ENCODE measurements around the gene ST3GAL3. TPM values are rescaled to one million over a fixed set of nuclear protein-coding genes. Genes with fewer than 3 reads are reported as not detected.
A peak's percentile ranks its signal among the peaks of the same experiment; 100 is the strongest.

ST3GAL3 gene
- polyA plus RNA-seq, 1 of the 3 experiments (the other 2 are of a cell fraction), result 20.6 TPM

DNA sequence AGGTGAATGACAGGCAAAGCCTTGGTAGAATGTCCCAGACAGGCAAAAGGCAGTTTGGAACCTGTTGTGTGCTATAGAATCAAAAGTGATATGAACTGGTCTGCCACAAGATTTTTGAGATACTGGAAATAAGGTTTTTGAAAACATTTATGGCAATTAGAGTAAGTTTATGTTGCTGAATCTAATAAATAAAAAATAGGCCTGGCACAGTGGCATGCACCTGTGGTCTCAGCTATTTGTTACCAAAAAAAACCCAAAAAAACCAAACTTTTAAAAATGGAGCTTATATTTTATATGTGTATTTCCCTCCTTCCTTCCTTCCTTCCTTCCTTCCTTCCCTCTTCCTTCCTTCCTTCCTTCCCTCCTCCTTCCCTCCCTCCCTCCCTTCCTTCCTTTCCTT is 149.8 kb downstream of the ST3GAL3 start:
- no peak overlapping the region for H2AFZ ChIP-seq (ENCODE audit: low read depth)
- no peak overlapping the region for H3K9ac ChIP-seq
- H3K79me2 ChIP-seq (ENCODE audit: insufficient read depth), result no peaks in the 10 kb centered on the region
- peaks cover 0 to 7% of the 10 kb centered on the region in 2 experiments for H3K36me3 ChIP-seq (replicated peaks in 1 of 2; ENCODE audit: control insufficient read depth in 1 of 2, insufficient read depth in 2 of 2, low read length in 1 of 2)
- peaks cover 17% of the 10 kb centered on the region for H3F3A ChIP-seq (replicated peaks; ENCODE audit: insufficient read depth)
- H3K9me2 ChIP-seq, result no peaks in the 10 kb centered on the region
- TF ChIP-seq GATA2 (CRISPR knock-in tag; IDR thresholded peaks at IDR 0.05), result no peak
- no peak for TF ChIP-seq GABPA (IDR thresholded peaks at IDR 0.05; ENCODE audit: low read depth)
- TF ChIP-seq, protein P1, sequence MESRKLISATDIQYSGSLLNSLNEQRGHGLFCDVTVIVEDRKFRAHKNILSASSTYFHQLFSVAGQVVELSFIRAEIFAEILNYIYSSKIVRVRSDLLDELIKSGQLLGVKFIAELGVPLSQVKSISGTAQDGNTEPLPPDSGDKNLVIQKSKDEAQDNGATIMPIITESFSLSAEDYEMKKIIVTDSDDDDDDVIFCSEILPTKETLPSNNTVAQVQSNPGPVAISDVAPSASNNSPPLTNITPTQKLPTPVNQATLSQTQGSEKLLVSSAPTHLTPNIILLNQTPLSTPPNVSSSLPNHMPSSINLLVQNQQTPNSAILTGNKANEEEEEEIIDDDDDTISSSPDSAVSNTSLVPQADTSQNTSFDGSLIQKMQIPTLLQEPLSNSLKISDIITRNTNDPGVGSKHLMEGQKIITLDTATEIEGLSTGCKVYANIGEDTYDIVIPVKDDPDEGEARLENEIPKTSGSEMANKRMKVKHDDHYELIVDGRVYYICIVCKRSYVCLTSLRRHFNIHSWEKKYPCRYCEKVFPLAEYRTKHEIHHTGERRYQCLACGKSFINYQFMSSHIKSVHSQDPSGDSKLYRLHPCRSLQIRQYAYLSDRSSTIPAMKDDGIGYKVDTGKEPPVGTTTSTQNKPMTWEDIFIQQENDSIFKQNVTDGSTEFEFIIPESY (IDR thresholded peaks at IDR 0.05; ENCODE audit: borderline replicate concordance, low read depth), result no peak
- TF ChIP-seq MXI1 (IDR thresholded peaks at IDR 0.05; ENCODE audit: low read depth, low read length), result no peak
- TF ChIP-seq, protein P2, sequence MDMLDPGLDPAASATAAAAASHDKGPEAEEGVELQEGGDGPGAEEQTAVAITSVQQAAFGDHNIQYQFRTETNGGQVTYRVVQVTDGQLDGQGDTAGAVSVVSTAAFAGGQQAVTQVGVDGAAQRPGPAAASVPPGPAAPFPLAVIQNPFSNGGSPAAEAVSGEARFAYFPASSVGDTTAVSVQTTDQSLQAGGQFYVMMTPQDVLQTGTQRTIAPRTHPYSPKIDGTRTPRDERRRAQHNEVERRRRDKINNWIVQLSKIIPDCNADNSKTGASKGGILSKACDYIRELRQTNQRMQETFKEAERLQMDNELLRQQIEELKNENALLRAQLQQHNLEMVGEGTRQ (IDR thresholded peaks at IDR 0.05; ENCODE audit: borderline replicate concordance, low read depth, low read length), result no peak
- TF ChIP-seq, protein P3, sequence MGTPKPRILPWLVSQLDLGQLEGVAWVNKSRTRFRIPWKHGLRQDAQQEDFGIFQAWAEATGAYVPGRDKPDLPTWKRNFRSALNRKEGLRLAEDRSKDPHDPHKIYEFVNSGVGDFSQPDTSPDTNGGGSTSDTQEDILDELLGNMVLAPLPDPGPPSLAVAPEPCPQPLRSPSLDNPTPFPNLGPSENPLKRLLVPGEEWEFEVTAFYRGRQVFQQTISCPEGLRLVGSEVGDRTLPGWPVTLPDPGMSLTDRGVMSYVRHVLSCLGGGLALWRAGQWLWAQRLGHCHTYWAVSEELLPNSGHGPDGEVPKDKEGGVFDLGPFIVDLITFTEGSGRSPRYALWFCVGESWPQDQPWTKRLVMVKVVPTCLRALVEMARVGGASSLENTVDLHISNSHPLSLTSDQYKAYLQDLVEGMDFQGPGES (IDR thresholded peaks at IDR 0.05; ENCODE audit: low read depth, low read length), result no peak
- TF ChIP-seq CHD2 (IDR thresholded peaks at IDR 0.05; ENCODE audit: low read length, partially characterized antibody), result no peak
- TF ChIP-seq TAF1 (IDR thresholded peaks at IDR 0.05; ENCODE audit: borderline replicate concordance, low read depth, low read length), result no peak
- TF ChIP-seq RAD21 (IDR thresholded peaks at IDR 0.05; ENCODE audit: low read length), result no peak
- ChIA-PET POLR2A (no interaction called here), CTCF (interaction anchor here (2.5 to 2.6 kb wide), 2 partner anchors 78 to 94 kb away, joined by 13 read pairs; no protein-coding TSS in a partner anchor)
- no peak for DNase-seq
- H3K27ac ChIP-seq (ENCODE audit: low read depth in 2 of 2, low read length in 1 of 2), result no peak overlapping the region
- H3K4me3 ChIP-seq (ENCODE audit: low read depth in 2 of 2, low read length in 1 of 2), result no peak overlapping the region
- H3K9me3 ChIP-seq, result no peaks in the 10 kb centered on the region
- H4K20me1 ChIP-seq (ENCODE audit: insufficient read depth), result peaks cover 55% of the 10 kb centered on the region
- no peaks in the 10 kb centered on the region for H3K27me3 ChIP-seq (ENCODE audit: insufficient read depth)
- no peak overlapping the region for H3K4me2 ChIP-seq
- peaks cover 45 to 47% of the 10 kb centered on the region in 2 experiments for H3K4me1 ChIP-seq (ENCODE audit: control insufficient read depth in 1 of 2, insufficient read depth in 2 of 2, low read depth in 1 of 2, low read length in 1 of 2)

DNA sequence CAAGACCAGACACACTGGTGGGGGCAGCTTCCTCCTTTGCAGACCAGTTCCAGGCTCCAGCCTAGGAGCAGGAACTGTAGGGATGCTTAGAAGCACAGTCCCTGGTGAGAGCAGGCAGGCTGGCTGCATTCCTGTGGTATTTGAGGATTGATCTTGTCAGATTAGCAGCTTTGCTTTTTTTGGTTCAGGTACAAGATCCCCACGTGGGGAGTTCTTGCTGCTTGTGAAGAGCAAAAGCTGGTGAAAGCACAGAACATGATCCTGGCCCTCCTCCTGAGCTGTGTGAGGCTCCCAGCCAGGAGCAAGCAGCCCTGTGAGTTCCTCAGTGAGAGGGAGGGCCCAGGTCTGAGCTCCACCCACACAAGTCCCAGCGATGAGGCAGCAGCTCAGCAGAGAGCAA is 151.0 kb downstream of the ST3GAL3 start:
- Histone ChIP-seq H3K27ac (ENCODE audit: low read depth in 2 of 2, low read length in 1 of 2) (peak overlapping the region; percentile 58 to 70), H3K4me2 (peak overlapping the region; percentile 53; the same call in 1 of the 2 replicates), H3K4me1 (ENCODE audit: control insufficient read depth in 1 of 2, insufficient read depth in 2 of 2, low read depth in 1 of 2, low read length in 1 of 2) (peaks cover 35 to 36% of the 10 kb centered on the region in 2 experiments), H3K9me2 (no peaks in the 10 kb centered on the region), H4K20me1 (ENCODE audit: insufficient read depth) (peaks cover 53% of the 10 kb centered on the region), H2AFZ (ENCODE audit: low read depth) (no peak overlapping the region), H3K79me2 (ENCODE audit: insufficient read depth) (no peaks in the 10 kb centered on the region), H3K4me3 (ENCODE audit: low read depth in 2 of 2, low read length in 1 of 2) (no peak overlapping the region), H3K27me3 (ENCODE audit: insufficient read depth) (no peaks in the 10 kb centered on the region), H3K9me3 (no peaks in the 10 kb centered on the region), H3K9ac (no peak overlapping the region), H3F3A (replicated peaks; ENCODE audit: insufficient read depth) (peaks cover 17% of the 10 kb centered on the region), H3K36me3 (replicated peaks in 1 of 2; ENCODE audit: control insufficient read depth in 1 of 2, insufficient read depth in 2 of 2, low read length in 1 of 2) (peaks cover 0 to 7% of the 10 kb centered on the region in 2 experiments)
- POLR2A ChIA-PET, result no interaction called here
- DNase-seq, result peak; percentile 30
- WGBS (ENCODE audit: low lambda C conversion rate), result 13% methylated on average over 2 of the region's 2 CpGs
- CTCF ChIA-PET, result interaction anchor here (2.5 to 2.6 kb wide), 2 partner anchors 76 to 95 kb away, joined by 13 read pairs; no protein-coding TSS in a partner anchor
- no peak for TF ChIP-seq FOXM1 (IDR thresholded peaks at IDR 0.05; ENCODE audit: low read depth)
- peak; percentile 80 for TF ChIP-seq SIN3A (IDR thresholded peaks at IDR 0.05; ENCODE audit: borderline replicate concordance, low read depth, low read length)
- peak; percentile 27; the same call in 1 of the 2 replicates for TF ChIP-seq RCOR1 (IDR thresholded peaks at IDR 0.05; ENCODE audit: low read length)
- TF ChIP-seq NFIC (IDR thresholded peaks at IDR 0.05; ENCODE audit: borderline replicate concordance), result peak; percentile 98
- TF ChIP-seq RXRA (IDR thresholded peaks at IDR 0.05; ENCODE audit: borderline replicate concordance, low read depth), result peak; percentile 63; the same call in 1 of the 2 replicates
- TF ChIP-seq, protein P4, sequence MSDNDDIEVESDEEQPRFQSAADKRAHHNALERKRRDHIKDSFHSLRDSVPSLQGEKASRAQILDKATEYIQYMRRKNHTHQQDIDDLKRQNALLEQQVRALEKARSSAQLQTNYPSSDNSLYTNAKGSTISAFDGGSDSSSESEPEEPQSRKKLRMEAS (IDR thresholded peaks at IDR 0.05; ENCODE audit: low read depth), result peak; percentile 98
- TF ChIP-seq, protein P3 (IDR thresholded peaks at IDR 0.05; ENCODE audit: low read depth, low read length), result no peak
- no peak for TF ChIP-seq FOXJ3 (CRISPR knock-in tag; IDR thresholded peaks at IDR 0.05)
- no peak for TF ChIP-seq SMC3 (IDR thresholded peaks at IDR 0.05; ENCODE audit: low read depth, low read length)
- TF ChIP-seq, protein P5, sequence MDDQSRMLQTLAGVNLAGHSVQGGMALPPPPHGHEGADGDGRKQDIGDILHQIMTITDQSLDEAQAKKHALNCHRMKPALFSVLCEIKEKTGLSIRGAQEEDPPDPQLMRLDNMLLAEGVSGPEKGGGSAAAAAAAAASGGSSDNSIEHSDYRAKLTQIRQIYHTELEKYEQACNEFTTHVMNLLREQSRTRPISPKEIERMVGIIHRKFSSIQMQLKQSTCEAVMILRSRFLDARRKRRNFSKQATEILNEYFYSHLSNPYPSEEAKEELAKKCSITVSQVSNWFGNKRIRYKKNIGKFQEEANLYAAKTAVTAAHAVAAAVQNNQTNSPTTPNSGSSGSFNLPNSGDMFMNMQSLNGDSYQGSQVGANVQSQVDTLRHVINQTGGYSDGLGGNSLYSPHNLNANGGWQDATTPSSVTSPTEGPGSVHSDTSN (IDR thresholded peaks at IDR 0.05), result peak; percentile 84
- peak; percentile 63; the same call in 1 of the 2 replicates for TF ChIP-seq FOSL2 (IDR thresholded peaks at IDR 0.05; ENCODE audit: borderline replicate concordance, low read depth)
- peak; percentile 94 for TF ChIP-seq TEAD4 (IDR thresholded peaks at IDR 0.05; ENCODE audit: borderline replicate concordance, insufficient read depth)
- TF ChIP-seq NRF1 (IDR thresholded peaks at IDR 0.05; ENCODE audit: low read depth, low read length), result no peak
- 0 out of 2 replicates have a peak, but pooled peaks have one; percentile 3 for TF ChIP-seq TAF1 (IDR thresholded peaks at IDR 0.05; ENCODE audit: borderline replicate concordance, low read depth, low read length)
- no peak; the same call in 1 of the 2 replicates for TF ChIP-seq MEF2A (IDR thresholded peaks at IDR 0.05; ENCODE audit: borderline replicate concordance, low read depth)

All from SK-N-SH (cell line).